ENCODE data around the gene SRD5A3.
A peak's percentile ranks its signal among the peaks of the same experiment; 100 is the strongest.

The SRD5A3 gene

GRCh38 chr4:55373461-55373860, 27.4 kb downstream of the SRD5A3 start:
- DNase-seq (ENCODE audit: low read depth in 2 of 3, low spot score in 1 of 3): no peak

- no peak for DNase-seq (ENCODE audit: low read depth in 2 of 3, low spot score in 1 of 3)
Observed at GRCh38 chr4:55376698-55377097, 30.7 kb downstream of the SRD5A3 start.

GRCh38 chr4:55378617-55379467, 32.8 kb downstream of the SRD5A3 start:
- no peak for DNase-seq (ENCODE audit: low read depth in 2 of 3, low spot score in 1 of 3)

- DNase-seq (ENCODE audit: low read depth in 2 of 3, low spot score in 1 of 3): no peak
Observed at GRCh38 chr4:55380576-55380975, 34.5 kb downstream of the SRD5A3 start.

GRCh38 chr4:55381502-55381901, 35.5 kb downstream of the SRD5A3 start:
- no peak for DNase-seq (ENCODE audit: low read depth in 2 of 3, low spot score in 1 of 3)

- DNase-seq (ENCODE audit: low read depth in 2 of 3, low spot score in 1 of 3): no peak
Observed at GRCh38 chr4:55382488-55383003, 36.5 kb downstream of the SRD5A3 start.

- DNase-seq (ENCODE audit: low read depth in 2 of 3, low spot score in 1 of 3): no peak
Observed at GRCh38 chr4:55385201-55385649, 39.2 kb downstream of the SRD5A3 start.

- DNase-seq (ENCODE audit: low read depth in 2 of 3, low spot score in 1 of 3): no peak
Observed at GRCh38 chr4:55386073-55386472, 40.0 kb downstream of the SRD5A3 start.

GRCh38 chr4:55386840-55387239, 40.8 kb downstream of the SRD5A3 start:
- DNase-seq (ENCODE audit: low read depth in 2 of 3, low spot score in 1 of 3): no peak

- no peak for DNase-seq (ENCODE audit: low read depth in 2 of 3, low spot score in 1 of 3)
Observed at GRCh38 chr4:55393461-55394320, 47.6 kb downstream of the SRD5A3 start.

GRCh38 chr4:55395218-55395528, 49.1 kb downstream of the SRD5A3 start:
- DNase-seq (ENCODE audit: low read depth in 2 of 3, low spot score in 1 of 3): no peak

GRCh38 chr4:55395529-55396307, 49.7 kb downstream of the SRD5A3 start, which contains the start of gene TMEM165:
Gene TMEM165 (plus strand): TSS chr4:55395957. CDS start chr4:55396190, 233 bp downstream.
- DNase-seq (ENCODE audit: low read depth in 2 of 3, low spot score in 1 of 3): peak; percentile 81 to 89 (median 83)

- DNase-seq (ENCODE audit: low read depth in 2 of 3, low spot score in 1 of 3): peak in 1 of 3 donors; percentile 19
Observed at GRCh38 chr4:55396308-55397125, 50.5 kb downstream of the SRD5A3 start.

GRCh38 chr4:55397126-55397436, 51.0 kb downstream of the SRD5A3 start:
- no peak for DNase-seq (ENCODE audit: low read depth in 2 of 3, low spot score in 1 of 3)

- no peak for DNase-seq (ENCODE audit: low read depth in 2 of 3, low spot score in 1 of 3)
Observed at GRCh38 chr4:55397520-55398321, 51.7 kb downstream of the SRD5A3 start.

- DNase-seq (ENCODE audit: low read depth in 2 of 3, low spot score in 1 of 3): no peak
Observed at GRCh38 chr4:55398461-55398860, 52.4 kb downstream of the SRD5A3 start.

- no peak for DNase-seq (ENCODE audit: low read depth in 2 of 3, low spot score in 1 of 3)
Observed at GRCh38 chr4:55398966-55399365, 52.9 kb downstream of the SRD5A3 start.

GRCh38 chr4:55399581-55399980, 53.5 kb downstream of the SRD5A3 start:
- DNase-seq (ENCODE audit: low read depth in 2 of 3, low spot score in 1 of 3): no peak

GRCh38 chr4:55405073-55405472, 59.0 kb downstream of the SRD5A3 start:
- no peak for DNase-seq (ENCODE audit: low read depth in 2 of 3, low spot score in 1 of 3)

- no peak for DNase-seq (ENCODE audit: low read depth in 2 of 3, low spot score in 1 of 3)
Observed at GRCh38 chr4:55406545-55406944, 60.5 kb downstream of the SRD5A3 start.
